NCI-H2107 treated with DMSO at 0.1 percent for 48 hours (cell line): ENCODE measurements around the gene CREB1.
"Not testable (repeated sequence)": the region's sequence is repeated elsewhere in the genome, so short reads cannot be mapped to it uniquely, and the experiment has no call there.

ENCODE experiments used
- DNase-seq: peaks from one replicate; lab custom pipeline; 2025; ENCODE audit not compliant: unreplicated experiment; lab: John Stamatoyannopoulos, UW

CREB1 gene

GRCh38 chr2:207529330-207530159 is at the start of gene CREB1:
TSS of gene CREB1 (plus strand) at chr2:207529962. CDS start at chr2:207555636, 25,674 bp downstream.
- peak; percentile 95 for DNase-seq

- no peak for DNase-seq
Observed at GRCh38 chr2:207480521-207481040, 49.2 kb upstream of the CREB1 start.

- no peak for DNase-seq
Observed at GRCh38 chr2:207481924-207482323, 47.8 kb upstream of the CREB1 start.

- DNase-seq = no peak
Observed at GRCh38 chr2:207482630-207483029, 47.1 kb upstream of the CREB1 start.

- DNase-seq = no peak
Observed at GRCh38 chr2:207483066-207483465, 46.7 kb upstream of the CREB1 start.

GRCh38 chr2:207483477-207483876 is 46.3 kb upstream of the CREB1 start:
- DNase-seq = no peak

- DNase-seq = no peak
Observed at GRCh38 chr2:207484444-207485391, 45.0 kb upstream of the CREB1 start.

GRCh38 chr2:207487650-207488311 is 42.0 kb upstream of the CREB1 start:
- DNase-seq = no peak

GRCh38 chr2:207489251-207489650 is 40.5 kb upstream of the CREB1 start:
- DNase-seq = no peak

- DNase-seq = no peak
Observed at GRCh38 chr2:207490441-207490840, 39.3 kb upstream of the CREB1 start.

- no peak for DNase-seq
Observed at GRCh38 chr2:207491086-207491485, 38.7 kb upstream of the CREB1 start.

GRCh38 chr2:207491956-207492355 is 37.8 kb upstream of the CREB1 start:
- no peak for DNase-seq

GRCh38 chr2:207492461-207492860 is 37.3 kb upstream of the CREB1 start:
- DNase-seq = no peak

GRCh38 chr2:207494137-207494536 is 35.6 kb upstream of the CREB1 start:
- DNase-seq = no peak

GRCh38 chr2:207496936-207497335 is 32.8 kb upstream of the CREB1 start:
- not testable (repeated sequence) for DNase-seq

- DNase-seq = no peak
Observed at GRCh38 chr2:207497596-207497995, 32.2 kb upstream of the CREB1 start.

GRCh38 chr2:207498427-207498826 is 31.3 kb upstream of the CREB1 start:
- DNase-seq = no peak

- no peak for DNase-seq
Observed at GRCh38 chr2:207499114-207499513, 30.6 kb upstream of the CREB1 start.

- DNase-seq = no peak
Observed at GRCh38 chr2:207501802-207502576, 27.8 kb upstream of the CREB1 start.

- DNase-seq = no peak
Observed at GRCh38 chr2:207502577-207503198, 27.1 kb upstream of the CREB1 start.
